NCI-H524 treated with DMSO at 0.1 percent for 48 hours (cell line): Measurements from ENCODE around the gene DNMBP.
"Not testable (repeated sequence)": the region's sequence is repeated elsewhere in the genome, so short reads cannot be mapped to it uniquely, and the experiment has no call there.

Source experiments
- DNase-seq: peaks from one replicate; lab custom pipeline; 2025; lab: John Stamatoyannopoulos, UW

The DNMBP gene

DNA sequence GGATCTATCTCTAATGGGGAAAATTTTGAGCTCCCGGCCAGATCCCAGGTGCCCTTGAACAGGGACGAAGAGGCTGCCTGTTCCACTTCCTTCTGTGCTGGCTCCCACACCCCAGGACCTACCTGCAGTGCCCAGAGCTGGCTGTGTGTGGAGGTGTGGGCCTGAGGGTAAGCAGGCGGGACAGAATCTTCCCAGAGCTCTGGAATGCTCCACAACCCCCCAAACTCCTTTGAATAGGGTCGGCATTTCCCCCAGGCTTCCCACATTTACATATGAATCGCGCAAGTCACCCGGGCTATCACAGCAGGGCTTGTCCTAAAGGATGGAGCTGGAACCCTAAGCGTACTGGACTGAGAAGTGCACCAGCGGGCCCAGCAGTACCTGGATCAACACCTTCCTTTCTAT is 95.9 kb downstream of the DNMBP start:
- no peak for DNase-seq

DNA sequence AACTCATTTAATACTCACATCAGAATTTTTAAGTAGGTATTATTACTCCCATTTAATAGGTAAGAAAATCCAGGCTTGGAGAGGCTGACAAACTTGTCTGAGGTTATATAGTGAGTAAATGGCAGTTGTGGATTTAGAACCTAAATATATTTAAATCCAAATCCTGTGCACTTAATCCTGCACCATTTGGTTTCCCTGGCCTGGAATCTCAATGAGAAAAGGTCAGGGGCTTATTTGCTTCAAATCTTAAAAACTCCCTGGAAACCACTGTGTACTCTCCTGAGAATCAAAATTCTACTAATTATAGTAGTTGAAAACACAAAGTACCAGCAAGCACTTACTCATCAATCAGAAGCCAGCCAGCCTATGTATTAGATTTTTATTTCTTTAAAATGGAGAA is 97.7 kb downstream of the DNMBP start:
- DNase-seq, result no peak

GRCh38 chr10:99908512-99908911 is 101.2 kb downstream of the DNMBP start:
- DNase-seq, result no peak

DNA sequence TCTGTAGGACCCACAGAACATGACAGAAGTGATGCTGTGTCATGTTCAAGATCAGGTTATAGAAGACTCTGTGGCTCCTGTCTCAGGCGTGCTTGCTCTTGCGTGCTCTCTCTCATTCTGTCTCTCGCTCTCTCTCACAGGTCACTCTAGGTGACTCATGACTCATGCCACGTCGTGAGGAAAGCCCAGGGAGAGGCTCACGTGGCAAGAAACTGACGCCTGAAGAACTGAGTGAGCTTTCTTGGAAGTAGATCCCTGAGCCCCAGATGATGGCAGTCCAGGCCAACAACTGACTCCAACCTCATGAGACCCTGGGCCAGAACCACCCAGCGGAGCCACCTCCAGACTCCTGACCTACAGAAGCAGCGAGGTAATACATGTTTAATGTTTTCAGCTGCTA is 103.3 kb downstream of the DNMBP start:
- DNase-seq, result no peak

- DNase-seq, result no peak
These were observed 103.8 kb downstream of the DNMBP start for GRCh38 chr10:99905971-99906370.

GRCh38 chr10:99895867-99896266 is 113.9 kb downstream of the DNMBP start:
- no peak for DNase-seq

GRCh38 chr10:99895066-99895465 is 114.7 kb downstream of the DNMBP start:
- not testable (repeated sequence) for DNase-seq

- no peak for DNase-seq
These were observed 115.1 kb downstream of the DNMBP start for GRCh38 chr10:99894613-99895012.

GRCh38 chr10:99888622-99889021 is 121.1 kb downstream of the DNMBP start:
- DNase-seq, result no peak

GRCh38 chr10:99883523-99883922 is 126.2 kb downstream of the DNMBP start:
- DNase-seq, result no peak

GRCh38 chr10:99881371-99881770 is 128.4 kb downstream of the DNMBP start:
- DNase-seq, result no peak

DNA sequence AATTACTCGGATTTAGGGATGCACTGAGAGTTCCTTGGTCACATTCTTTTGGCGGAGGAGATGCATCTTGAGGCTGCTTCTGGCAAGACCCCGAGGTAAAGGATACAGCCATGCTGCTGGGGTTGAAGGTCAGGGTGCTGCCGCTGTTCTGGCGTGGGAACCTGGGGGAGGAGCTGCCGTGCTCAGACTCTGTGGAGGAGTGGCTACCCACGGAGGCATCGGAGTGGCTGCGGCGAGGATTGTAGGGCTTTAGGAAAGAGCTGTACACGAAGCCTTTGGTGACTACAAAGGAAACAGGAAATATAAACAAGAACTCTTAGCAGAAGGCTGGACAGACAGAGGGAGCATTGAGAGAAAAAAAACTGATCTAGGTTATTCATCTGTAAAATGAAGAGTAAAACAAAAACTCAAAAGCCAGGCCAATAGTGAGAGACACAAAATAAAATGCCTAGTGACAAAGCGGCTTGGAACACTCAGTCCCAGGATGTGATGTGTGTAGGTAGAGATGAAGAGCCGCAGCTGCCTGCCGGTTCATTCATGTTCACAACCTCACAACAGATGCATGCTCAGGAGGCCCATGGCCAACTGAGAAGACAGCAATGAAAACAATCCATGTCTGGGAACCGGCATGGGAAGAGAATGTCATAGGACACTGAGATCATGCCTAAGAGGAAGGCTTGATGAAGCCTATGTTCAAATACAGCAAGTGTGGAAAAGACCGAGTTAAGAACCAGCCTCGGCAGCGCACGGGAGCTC is 129.5 kb downstream of the DNMBP start:
- no peak for DNase-seq

DNA sequence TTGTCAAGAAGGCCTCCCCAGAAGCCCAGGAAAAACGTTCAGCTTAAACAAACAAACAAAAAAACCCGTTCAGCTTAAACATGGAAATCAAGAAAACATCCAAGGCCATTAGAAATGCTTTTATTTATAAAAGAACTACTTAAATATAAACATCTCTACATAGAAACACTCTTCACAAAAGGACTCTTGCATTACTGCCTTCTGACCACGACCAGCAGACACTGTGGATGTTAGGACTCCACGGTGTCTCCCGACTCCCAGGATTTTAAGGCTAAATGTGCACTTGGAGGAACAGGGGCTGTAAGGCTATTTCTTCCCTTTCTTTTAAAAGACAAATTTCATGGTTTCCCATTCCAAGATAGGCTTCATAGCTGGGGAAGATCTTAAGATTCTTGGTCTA is 134.3 kb downstream of the DNMBP start:
- DNase-seq, result no peak

- no peak for DNase-seq
These were observed 135.2 kb downstream of the DNMBP start for GRCh38 chr10:99874341-99875085.

DNA sequence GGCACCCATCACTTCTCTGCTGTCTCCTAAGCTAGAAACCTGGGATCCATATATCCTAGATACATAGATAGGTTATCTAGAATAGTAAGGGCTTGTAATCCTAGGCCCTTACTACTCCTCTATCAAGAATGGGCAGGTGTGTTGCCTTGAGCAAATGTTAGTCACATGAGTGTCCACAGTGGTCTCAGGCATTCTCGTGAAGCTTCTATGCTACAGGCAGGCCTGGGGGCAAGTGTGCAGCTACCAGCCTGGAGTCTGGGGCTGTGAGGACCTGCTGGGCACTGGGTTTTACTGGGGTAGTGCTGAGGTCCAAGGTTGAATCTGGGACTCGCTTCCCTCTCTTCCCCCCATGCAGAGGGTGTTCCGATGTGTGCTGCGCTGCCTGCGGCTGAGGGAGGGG is 135.9 kb downstream of the DNMBP start:
- no peak for DNase-seq

DNA sequence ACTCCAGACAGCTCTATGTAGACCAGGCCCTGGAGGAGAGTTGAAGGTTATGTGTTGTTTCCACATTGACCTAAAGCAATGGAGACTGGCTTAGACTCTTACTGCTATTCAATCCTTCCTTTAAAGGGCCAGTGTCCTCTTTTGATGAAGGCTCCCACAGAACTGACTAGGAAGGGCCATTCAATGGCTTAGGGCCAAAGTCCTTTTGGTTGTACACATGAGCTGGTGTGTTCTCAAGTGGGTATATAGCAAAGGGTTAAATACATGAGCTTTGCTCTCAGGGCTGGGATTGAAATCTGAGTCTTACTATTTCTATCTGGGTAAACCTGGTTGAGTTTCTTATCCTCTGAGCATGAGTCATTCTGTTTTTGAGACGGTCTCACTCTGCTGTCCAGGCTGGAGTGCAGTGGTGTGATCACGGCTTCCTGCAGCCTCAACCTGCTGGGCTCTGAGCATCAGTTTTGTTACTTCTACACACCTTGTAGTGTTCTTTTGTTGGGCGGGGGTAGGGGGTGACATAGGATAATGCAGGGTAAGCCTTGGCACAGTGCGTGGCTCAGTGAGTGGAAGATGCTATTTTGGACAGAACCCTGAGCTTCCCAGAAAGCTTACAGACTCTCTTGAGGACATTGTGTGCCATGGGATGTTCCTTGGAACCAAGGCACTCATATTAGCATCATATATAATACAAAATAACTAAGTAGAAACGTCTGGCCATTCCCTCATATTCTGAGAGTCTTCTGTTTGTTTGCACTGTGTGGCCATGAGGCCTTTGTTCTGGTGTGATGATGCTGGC is 137.2 kb downstream of the DNMBP start:
- DNase-seq, result no peak

DNA sequence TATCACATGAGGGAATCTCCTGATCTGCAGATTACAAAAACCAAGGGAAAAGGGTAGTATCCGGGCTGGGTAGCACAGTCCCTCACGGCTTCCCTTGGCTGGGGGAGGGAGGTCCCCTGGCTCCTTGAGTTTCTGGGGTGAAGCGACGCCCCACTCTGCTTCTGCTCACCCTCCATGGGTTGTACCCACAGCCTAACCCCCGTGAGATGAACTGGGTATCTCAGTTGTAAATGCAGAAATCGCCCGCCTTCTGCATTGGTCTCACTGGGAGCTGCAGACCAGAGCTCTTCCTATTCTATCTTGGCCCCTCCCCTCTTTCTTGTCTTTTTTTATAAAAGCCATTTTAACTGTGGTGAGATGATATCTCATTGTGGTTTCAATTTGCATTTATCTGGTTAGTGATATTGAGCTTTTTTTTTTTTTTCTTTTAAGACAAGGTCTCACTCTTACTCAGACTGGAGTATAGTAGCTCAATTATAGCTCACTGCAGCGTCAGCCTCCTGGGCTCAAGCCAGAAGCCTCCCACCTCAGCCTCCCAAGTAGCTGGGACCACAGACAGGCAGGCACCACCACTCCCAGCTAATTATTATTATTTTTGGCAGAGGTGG is 139.5 kb downstream of the DNMBP start:
- DNase-seq, result no peak

DNA sequence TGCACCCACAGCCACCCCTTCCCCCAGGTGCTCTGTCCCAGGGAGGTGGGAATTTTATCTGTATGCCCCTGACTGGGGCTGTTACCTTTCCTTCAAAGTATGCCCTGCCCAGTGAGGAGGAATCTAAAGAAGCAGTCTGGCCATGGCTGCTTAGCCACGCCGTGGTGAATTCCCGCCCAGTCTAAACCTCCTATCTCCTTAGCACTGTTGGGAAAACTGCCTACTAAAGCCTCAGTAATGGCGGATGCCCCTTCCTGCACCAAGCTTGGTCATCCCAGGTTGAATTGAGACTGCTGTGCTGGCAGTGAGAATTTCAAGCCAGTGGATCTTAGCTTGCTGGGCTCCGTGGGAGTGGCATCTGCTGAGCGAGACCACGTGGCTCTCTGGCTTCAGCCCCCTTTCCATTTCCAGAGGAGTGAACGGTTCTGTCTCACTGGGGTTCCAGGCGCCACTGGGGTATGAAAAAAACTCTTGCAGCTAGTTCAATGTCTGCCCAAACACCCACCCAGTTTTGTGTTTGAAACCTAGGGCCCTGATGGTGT is 140.1 kb downstream of the DNMBP start:
- DNase-seq, result no peak

- not testable (repeated sequence) for DNase-seq
These were observed 142.5 kb downstream of the DNMBP start for GRCh38 chr10:99867250-99867649.

- not testable (repeated sequence) for DNase-seq
These were observed 146.1 kb downstream of the DNMBP start for GRCh38 chr10:99863535-99864240.

- no peak for DNase-seq
These were observed 149.3 kb downstream of the DNMBP start for GRCh38 chr10:99860466-99860865.
